Suprapubic skin (tissue), 4 donors: Measurements from ENCODE around the gene TIE1.

Experiments used
- EP300 ChIP-seq: sonication (generic); formaldehyde crosslinking; IDR thresholded peaks from one replicate; pipeline ENCODE4 v1.6.1; 2017; ENCODE audit warnings: antibody characterized with exemption
- POLR2A ChIP-seq, 2 donors: fragments of 450-650 bp; IDR thresholded peaks; one replicate each; pipeline ENCODE4 v1.6.1; 2017; ENCODE audit warnings: antibody characterized with exemption in 2 of 2, mild to moderate bottlenecking in 2 of 2, moderate library complexity in 2 of 2
- POLR2AphosphoS5 ChIP-seq, 3 donors: sonication (generic); formaldehyde crosslinking; IDR thresholded peaks; one replicate each; pipeline ENCODE4 v1.6.1; 2017; ENCODE audit warnings: antibody characterized with exemption in 3 of 3
- TF ChIP-seq, protein P1 (sequence below), 2 donors: fragments of 200-600 bp in 1 of 2; fragments of 450-650 bp in 1 of 2; sonication (generic) in 1 of 2; IDR thresholded peaks; one replicate each; pipeline ENCODE4 v1.5.1; 2016 to 2019; ENCODE audit warnings: antibody characterized with exemption in 2 of 2, mild to moderate bottlenecking in 1 of 2, moderate library complexity in 1 of 2

DNA sequence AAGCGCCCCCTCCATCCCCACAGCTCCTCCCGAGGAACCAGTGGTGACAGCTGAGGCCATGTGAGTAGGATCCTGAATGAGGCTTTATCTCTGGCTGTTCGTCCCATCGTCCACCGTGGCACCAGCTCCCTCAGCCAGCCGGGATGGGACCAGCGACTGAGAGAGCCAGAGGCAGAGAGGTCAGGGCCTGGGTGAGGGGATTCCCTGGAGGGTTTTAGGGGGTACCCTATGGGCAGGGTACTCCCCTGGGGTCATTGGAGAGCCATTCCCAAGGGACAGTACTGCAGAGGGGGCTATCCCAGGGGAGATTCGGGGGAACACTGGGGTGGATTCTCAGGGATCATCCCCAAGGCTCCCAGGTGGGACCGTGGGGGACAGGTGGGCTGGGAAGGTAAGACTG is 28.6 kb upstream of the TIE1 start:
- TF ChIP-seq, protein P1, sequence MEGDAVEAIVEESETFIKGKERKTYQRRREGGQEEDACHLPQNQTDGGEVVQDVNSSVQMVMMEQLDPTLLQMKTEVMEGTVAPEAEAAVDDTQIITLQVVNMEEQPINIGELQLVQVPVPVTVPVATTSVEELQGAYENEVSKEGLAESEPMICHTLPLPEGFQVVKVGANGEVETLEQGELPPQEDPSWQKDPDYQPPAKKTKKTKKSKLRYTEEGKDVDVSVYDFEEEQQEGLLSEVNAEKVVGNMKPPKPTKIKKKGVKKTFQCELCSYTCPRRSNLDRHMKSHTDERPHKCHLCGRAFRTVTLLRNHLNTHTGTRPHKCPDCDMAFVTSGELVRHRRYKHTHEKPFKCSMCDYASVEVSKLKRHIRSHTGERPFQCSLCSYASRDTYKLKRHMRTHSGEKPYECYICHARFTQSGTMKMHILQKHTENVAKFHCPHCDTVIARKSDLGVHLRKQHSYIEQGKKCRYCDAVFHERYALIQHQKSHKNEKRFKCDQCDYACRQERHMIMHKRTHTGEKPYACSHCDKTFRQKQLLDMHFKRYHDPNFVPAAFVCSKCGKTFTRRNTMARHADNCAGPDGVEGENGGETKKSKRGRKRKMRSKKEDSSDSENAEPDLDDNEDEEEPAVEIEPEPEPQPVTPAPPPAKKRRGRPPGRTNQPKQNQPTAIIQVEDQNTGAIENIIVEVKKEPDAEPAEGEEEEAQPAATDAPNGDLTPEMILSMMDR (IDR thresholded peaks at IDR 0.05) = no peak
- TF ChIP-seq POLR2A (IDR thresholded peaks at IDR 0.05) (no peak), POLR2AphosphoS5 (IDR thresholded peaks at IDR 0.05) (no peak), EP300 (no peak)
